ENCODE data around the gene NOL7. TPM values are rescaled to one million over a fixed set of nuclear protein-coding genes. Genes with fewer than 3 reads are reported as not detected.

Gene NOL7
- total and polyA plus RNA-seq, 2 donors (not counting 3 experiments of a cell fraction or from before 2014, with no cell fraction given) = 36.3 to 80.0 TPM

- FAIRE-seq = no peak
- Histone ChIP-seq H3K27me3 (ENCODE audit: control insufficient read depth in 2 of 2, insufficient read depth in 2 of 2, low read length in 2 of 2) (no peaks in the 10 kb centered on the region), H3K36me3 (ENCODE audit: control insufficient read depth in 2 of 2, extremely low read depth in 1 of 2, insufficient read depth in 2 of 2, low read length in 2 of 2) (peaks cover 0 to 12% of the 10 kb centered on the region in 2 experiments), H3K4me3 (replicated peaks in 1 of 3; ENCODE audit: insufficient read depth in 1 of 3, low read depth in 1 of 3, low read length in 3 of 3) (no peak overlapping the region), H3K4me2 (ENCODE audit: insufficient read depth, low read length) (no peak overlapping the region), H3K79me2 (ENCODE audit: control insufficient read depth, insufficient read depth, low read length) (no peaks in the 10 kb centered on the region), H3K9ac (replicated peaks; ENCODE audit: extremely low read depth, insufficient read depth, low read length) (no peak overlapping the region), H4K20me1 (replicated peaks; ENCODE audit: control insufficient read depth, extremely low read depth, insufficient read depth, low read length) (no peaks in the 10 kb centered on the region), H3K9me3 (replicated peaks; ENCODE audit: control insufficient read depth, insufficient read depth, low read length) (no peaks in the 10 kb centered on the region), H3K27ac (ENCODE audit: insufficient read depth, low read depth, low read length) (no peak overlapping the region), H3K9me1 (replicated peaks; ENCODE audit: control insufficient read depth, extremely low read depth, insufficient read depth, low read length) (no peaks in the 10 kb centered on the region), H2AFZ (ENCODE audit: low read depth, low read length) (no peak overlapping the region), H3K4me1 (ENCODE audit: control insufficient read depth, extremely low read depth, insufficient read depth, low read length) (no peaks in the 10 kb centered on the region)
- dilution Hi-C loops (cut with MboI; ENCODE audit: extremely low pct_ligation_motif_present, low sequenced_read_pairs) = no loop called here
- no TSS peak for BruUV-seq (replicated peaks)
- TF ChIP-seq CTCF (IDR thresholded peaks at IDR 0.05; ENCODE audit: extremely low read depth in 1 of 2, insufficient read depth in 1 of 2, low read depth in 1 of 2, low read length in 2 of 2) (no peak), POLR2A (IDR thresholded peaks at IDR 0.05; ENCODE audit: low read depth, low read length) (no peak), MAX (IDR thresholded peaks at IDR 0.05; ENCODE audit: insufficient read depth, insufficient read length) (no peak), POLR2AphosphoS5 (IDR thresholded peaks at IDR 0.05; ENCODE audit: insufficient read depth, low read depth, low read length) (no peak), GATA2 (IDR thresholded peaks at IDR 0.05; ENCODE audit: insufficient read depth, insufficient read length, low read depth, low read length) (no peak), FOS (IDR thresholded peaks at IDR 0.05; ENCODE audit: borderline replicate concordance, insufficient read depth, low read length) (no peak), EZH2 (IDR thresholded peaks at IDR 0.05; ENCODE audit: borderline replicate concordance, low read depth, low read length, severe bottlenecking) (no peak), JUN (IDR thresholded peaks at IDR 0.05; ENCODE audit: borderline replicate concordance, insufficient read depth, insufficient read length, low read depth) (no peak), MYC (IDR thresholded peaks at IDR 0.05; ENCODE audit: low read depth, low read length) (no peak)
- intact Hi-C loops (cut with micrococcal nuclease) = no loop called here
- CTCF ChIA-PET = no interaction called here
- DNase-seq (ENCODE audit: low read depth, low spot score) = no peak
- POLR2A ChIA-PET = no interaction called here
Observed at GRCh38 chr6:13597073-13597472, 18.1 kb upstream of the NOL7 start.
